GM12873 (cell line): ENCODE measurements around the gene NUDT8.

ENCODE experiments used
- TF ChIP-seq, protein P1 (sequence below): IDR thresholded peaks from 2 replicates; pipeline ENCODE4 v1.5.1; 2012; ENCODE audit warnings: low read depth, mild to moderate bottlenecking, moderate library complexity, low read length, control low read depth; ENCODE audit not compliant: insufficient read depth; ENCODE audit errors: missing control alignments

NUDT8 gene

DNA sequence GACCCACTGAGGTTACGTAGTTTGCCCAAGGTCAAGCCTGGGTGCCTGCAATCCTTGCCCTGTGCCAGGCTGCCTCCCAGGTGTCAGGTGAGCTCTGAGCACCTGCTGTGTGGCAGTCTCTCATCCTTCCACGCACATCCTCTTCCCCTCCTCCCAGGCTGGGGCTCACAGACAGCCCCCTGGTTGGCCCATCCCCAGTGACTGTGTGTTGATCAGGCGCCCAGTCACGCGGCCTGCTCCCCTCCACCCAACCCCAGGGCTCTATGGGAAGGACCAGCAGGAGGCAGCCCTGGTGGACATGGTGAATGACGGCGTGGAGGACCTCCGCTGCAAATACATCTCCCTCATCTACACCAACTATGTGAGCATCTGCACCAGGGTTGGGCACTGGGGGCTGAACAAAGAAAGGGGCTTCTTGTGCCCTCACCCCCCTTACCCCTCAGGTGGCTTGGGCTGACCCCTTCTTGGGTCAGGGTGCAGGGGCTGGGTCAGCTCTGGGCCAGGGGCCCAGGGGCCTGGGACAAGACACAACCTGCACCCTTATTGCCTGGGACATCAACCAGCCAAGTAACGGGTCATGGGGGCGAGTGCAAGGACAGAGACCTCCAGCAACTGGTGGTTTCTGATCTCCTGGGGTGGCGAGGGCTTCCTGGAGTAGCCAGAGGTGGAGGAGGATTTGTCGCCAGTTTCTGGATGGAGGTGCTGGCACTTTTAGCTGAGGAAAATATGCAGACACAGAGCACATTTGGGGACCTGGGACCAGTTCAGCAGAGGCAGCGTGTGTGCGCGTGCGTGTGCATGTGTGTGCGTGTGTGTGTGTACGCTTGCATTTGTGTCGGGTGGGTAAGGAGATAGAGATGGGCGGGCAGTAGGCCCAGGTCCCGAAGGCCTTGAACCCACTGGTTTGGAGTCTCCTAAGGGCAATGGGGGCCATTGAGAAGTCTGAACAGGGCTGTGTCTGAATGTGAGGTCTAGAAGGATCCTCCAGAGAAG, 44.6 kb downstream of the NUDT8 start:
- TF ChIP-seq, protein P1, sequence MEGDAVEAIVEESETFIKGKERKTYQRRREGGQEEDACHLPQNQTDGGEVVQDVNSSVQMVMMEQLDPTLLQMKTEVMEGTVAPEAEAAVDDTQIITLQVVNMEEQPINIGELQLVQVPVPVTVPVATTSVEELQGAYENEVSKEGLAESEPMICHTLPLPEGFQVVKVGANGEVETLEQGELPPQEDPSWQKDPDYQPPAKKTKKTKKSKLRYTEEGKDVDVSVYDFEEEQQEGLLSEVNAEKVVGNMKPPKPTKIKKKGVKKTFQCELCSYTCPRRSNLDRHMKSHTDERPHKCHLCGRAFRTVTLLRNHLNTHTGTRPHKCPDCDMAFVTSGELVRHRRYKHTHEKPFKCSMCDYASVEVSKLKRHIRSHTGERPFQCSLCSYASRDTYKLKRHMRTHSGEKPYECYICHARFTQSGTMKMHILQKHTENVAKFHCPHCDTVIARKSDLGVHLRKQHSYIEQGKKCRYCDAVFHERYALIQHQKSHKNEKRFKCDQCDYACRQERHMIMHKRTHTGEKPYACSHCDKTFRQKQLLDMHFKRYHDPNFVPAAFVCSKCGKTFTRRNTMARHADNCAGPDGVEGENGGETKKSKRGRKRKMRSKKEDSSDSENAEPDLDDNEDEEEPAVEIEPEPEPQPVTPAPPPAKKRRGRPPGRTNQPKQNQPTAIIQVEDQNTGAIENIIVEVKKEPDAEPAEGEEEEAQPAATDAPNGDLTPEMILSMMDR: no peak

- TF ChIP-seq, protein P1: no peak
These were observed 45.4 kb downstream of the NUDT8 start for GRCh38 chr11:67584205-67584880.

DNA sequence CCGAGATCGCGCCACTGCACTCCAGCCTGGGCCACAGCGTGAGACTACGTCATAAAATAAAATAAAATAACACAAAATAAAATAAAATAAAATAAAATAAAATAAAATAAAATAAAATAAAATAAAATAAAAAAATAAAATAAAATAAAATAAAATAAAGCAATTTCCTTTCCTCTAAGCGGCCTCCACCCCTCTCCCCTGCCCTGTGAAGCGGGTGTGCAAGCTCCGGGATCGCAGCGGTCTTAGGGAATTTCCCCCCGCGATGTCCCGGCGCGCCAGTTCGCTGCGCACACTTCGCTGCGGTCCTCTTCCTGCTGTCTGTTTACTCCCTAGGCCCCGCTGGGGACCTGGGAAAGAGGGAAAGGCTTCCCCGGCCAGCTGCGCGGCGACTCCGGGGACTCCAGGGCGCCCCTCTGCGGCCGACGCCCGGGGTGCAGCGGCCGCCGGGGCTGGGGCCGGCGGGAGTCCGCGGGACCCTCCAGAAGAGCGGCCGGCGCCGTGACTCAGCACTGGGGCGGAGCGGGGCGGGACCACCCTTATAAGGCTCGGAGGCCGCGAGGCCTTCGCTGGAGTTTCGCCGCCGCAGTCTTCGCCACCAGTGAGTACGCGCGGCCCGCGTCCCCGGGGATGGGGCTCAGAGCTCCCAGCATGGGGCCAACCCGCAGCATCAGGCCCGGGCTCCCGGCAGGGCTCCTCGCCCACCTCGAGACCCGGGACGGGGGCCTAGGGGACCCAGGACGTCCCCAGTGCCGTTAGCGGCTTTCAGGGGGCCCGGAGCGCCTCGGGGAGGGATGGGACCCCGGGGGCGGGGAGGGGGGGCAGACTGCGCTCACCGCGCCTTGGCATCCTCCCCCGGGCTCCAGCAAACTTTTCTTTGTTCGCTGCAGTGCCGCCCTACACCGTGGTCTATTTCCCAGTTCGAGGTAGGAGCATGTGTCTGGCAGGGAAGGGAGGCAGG, 46.2 kb downstream of the NUDT8 start, which contains the start of gene GSTP1:
TSS of gene GSTP1 (plus strand) at position 566 of the 958 bp plus-strand sequence. CDS start at position 598, 32 bp downstream.
- TF ChIP-seq, protein P1: peak; percentile 69

GRCh38 chr11:67582011-67582410, 47.7 kb downstream of the NUDT8 start:
- TF ChIP-seq, protein P1: no peak

GRCh38 chr11:67581469-67581868, 48.3 kb downstream of the NUDT8 start:
- TF ChIP-seq, protein P1: no peak

GRCh38 chr11:67577951-67578350, 51.8 kb downstream of the NUDT8 start:
- TF ChIP-seq, protein P1: no peak
